SK-N-DZ (cell line): ENCODE results near the gene CPEB3.
"Not testable (repeated sequence)": the region's sequence is repeated elsewhere in the genome, so short reads cannot be mapped to it uniquely, and the experiment has no call there.

Experiments
- DNase-seq: peaks from one replicate; pipeline ENCODE4 v3.0.0-alpha.2; 2015; ENCODE audit warnings: low spot score

Gene CPEB3

GRCh38 chr10:92215222-92215621 is 75.7 kb downstream of the CPEB3 start:
- not testable (repeated sequence) for DNase-seq

- DNase-seq = no peak
Observed at GRCh38 chr10:92213049-92213448, 77.8 kb downstream of the CPEB3 start.

GRCh38 chr10:92208736-92209135 is 82.1 kb downstream of the CPEB3 start:
- no peak for DNase-seq

- no peak for DNase-seq
Observed at GRCh38 chr10:92208157-92208720, 82.6 kb downstream of the CPEB3 start.

GRCh38 chr10:92207061-92207460 is 83.8 kb downstream of the CPEB3 start:
- no peak for DNase-seq

- DNase-seq = no peak
Observed at GRCh38 chr10:92203919-92204623, 86.8 kb downstream of the CPEB3 start.

- no peak for DNase-seq
Observed at GRCh38 chr10:92202536-92202935, 88.3 kb downstream of the CPEB3 start.

GRCh38 chr10:92200564-92200963 is 90.3 kb downstream of the CPEB3 start:
- DNase-seq = peak; percentile 9

- DNase-seq = no peak
Observed at GRCh38 chr10:92187101-92187500, 103.8 kb downstream of the CPEB3 start.

GRCh38 chr10:92184977-92185376 is 105.9 kb downstream of the CPEB3 start:
- no peak for DNase-seq

- DNase-seq = no peak
Observed at GRCh38 chr10:92183199-92183598, 107.7 kb downstream of the CPEB3 start.

GRCh38 chr10:92181575-92181974 is 109.3 kb downstream of the CPEB3 start:
- DNase-seq = no peak

- DNase-seq = no peak
Observed at GRCh38 chr10:92180399-92180798, 110.5 kb downstream of the CPEB3 start.

- DNase-seq = no peak
Observed at GRCh38 chr10:92177546-92177945, 113.3 kb downstream of the CPEB3 start.

GRCh38 chr10:92175164-92175563 is 115.7 kb downstream of the CPEB3 start:
- DNase-seq = no peak

GRCh38 chr10:92173996-92174395 is 116.9 kb downstream of the CPEB3 start:
- DNase-seq = no peak

GRCh38 chr10:92164036-92164696 is 126.7 kb downstream of the CPEB3 start:
- DNase-seq = no peak

GRCh38 chr10:92162541-92162940 is 128.3 kb downstream of the CPEB3 start:
- DNase-seq = no peak

- DNase-seq = peak; percentile 20
Observed at GRCh38 chr10:92156874-92157773, 133.8 kb downstream of the CPEB3 start.

GRCh38 chr10:92150823-92151222 is 140.1 kb downstream of the CPEB3 start:
- no peak for DNase-seq

GRCh38 chr10:92149261-92149660 is 141.6 kb downstream of the CPEB3 start:
- DNase-seq = no peak

- no peak for DNase-seq
Observed at GRCh38 chr10:92146781-92147180, 144.1 kb downstream of the CPEB3 start.
